ENCODE data around the gene CKB.
A peak's percentile ranks its signal among the peaks of the same experiment; 100 is the strongest.

Gene CKB

GRCh38 chr14:103522649-103523574 lies at the start of gene CKB:
Gene CKB (minus strand): TSS chr14:103522830. CDS start chr14:103522493, 337 bp downstream.
- peak within 1 kb of the TSS; percentile 88 for H3K4me3 ChIP-seq (ENCODE audit: low read depth, low read length)
- DNase-seq (ENCODE audit: low read depth): no peak
- no peak for TF ChIP-seq CTCF (IDR thresholded peaks at IDR 0.05; ENCODE audit: control insufficient read depth, extremely low read depth, insufficient read depth)

DNA sequence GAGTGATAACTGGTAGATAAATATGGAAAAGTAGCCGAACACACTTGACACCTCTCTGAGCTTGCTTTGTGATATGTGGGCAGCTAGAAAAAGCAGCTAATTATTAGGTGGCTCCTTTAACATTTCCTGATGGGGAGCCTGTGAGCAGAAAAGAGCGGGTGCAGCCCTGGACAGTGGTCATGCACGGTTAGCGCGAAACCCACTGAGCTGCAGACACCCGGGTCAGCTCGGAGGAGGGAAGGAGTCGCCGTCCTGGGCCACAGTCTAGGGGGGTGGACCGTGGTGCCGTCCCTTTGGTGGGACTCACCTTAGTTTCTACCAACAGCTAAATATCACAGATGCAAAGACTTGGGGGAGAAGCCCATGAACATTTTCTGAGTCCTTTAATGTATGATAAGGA lies 46.8 kb upstream of the CKB start:
- DNase-seq (ENCODE audit: low read depth): no peak
- no peak for TF ChIP-seq CTCF (IDR thresholded peaks at IDR 0.05; ENCODE audit: control insufficient read depth, extremely low read depth, insufficient read depth)
- no peak overlapping the region for H3K4me3 ChIP-seq (ENCODE audit: low read depth, low read length)

- TF ChIP-seq CTCF (IDR thresholded peaks at IDR 0.05; ENCODE audit: control insufficient read depth, extremely low read depth, insufficient read depth): no peak
- no peak overlapping the region for H3K4me3 ChIP-seq (ENCODE audit: low read depth, low read length)
- no peak for DNase-seq (ENCODE audit: low read depth)
These were observed 46.3 kb upstream of the CKB start for GRCh38 chr14:103568952-103569351.

DNA sequence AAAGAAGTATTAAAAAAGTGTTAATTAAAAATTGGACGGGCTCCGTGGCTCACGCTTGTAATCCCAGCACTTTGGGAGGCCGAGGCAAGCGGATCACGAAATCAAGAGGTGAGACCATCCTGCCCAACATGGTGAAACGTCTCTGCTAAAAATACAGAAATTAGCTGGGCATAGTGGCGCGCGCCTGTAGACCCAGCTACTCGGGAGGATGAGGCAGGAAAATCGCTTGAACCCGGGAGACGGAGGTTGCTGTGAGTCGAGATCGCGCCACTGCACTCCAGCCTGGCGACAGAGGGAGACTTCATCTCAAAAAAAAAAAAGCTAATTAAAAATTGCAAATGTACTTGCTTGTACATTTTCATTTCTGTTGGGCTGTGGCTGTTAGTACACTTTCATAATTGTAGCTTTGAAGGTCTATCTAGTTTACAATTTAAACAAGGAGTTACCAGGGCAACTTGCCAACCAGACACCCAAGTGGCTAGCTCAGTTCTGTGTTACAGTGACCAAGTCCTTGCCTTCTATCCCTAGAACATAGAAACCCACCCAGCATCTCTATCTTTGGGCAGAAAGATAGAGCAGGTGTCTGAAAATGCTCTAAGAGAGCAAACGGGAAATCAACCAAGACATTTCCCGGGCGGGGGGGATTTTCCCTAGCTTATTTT lies 41.3 kb upstream of the CKB start:
- peak overlapping the region; percentile 62 for H3K4me3 ChIP-seq (ENCODE audit: low read depth, low read length)
- DNase-seq (ENCODE audit: low read depth): no peak
- TF ChIP-seq CTCF (IDR thresholded peaks at IDR 0.05; ENCODE audit: control insufficient read depth, extremely low read depth, insufficient read depth): 0 out of 2 replicates have a peak, but pooled peaks have one; percentile 0

DNA sequence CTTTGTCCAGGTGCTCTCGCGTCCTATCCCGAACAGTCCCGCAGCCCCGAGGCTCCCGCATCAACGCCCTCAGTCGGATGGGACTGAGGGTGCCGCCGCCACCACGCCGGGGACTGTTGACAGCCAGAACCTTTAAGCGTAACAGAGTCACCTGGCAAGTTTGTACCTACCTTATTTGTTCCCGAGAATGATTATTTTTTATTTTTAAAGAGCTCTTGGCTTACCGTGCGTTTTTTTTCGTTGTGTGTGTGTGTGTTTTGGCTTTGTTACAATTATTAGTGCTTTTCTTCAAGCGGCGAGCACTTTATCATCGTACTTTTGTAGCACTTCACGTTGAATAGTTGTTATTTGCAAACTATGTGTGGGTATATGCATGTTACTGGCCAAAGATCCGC lies 40.6 kb upstream of the CKB start:
- TF ChIP-seq CTCF (IDR thresholded peaks at IDR 0.05; ENCODE audit: control insufficient read depth, extremely low read depth, insufficient read depth): no peak
- DNase-seq (ENCODE audit: low read depth): peak; percentile 58
- H3K4me3 ChIP-seq (ENCODE audit: low read depth, low read length): peak overlapping the region; percentile 62

DNA sequence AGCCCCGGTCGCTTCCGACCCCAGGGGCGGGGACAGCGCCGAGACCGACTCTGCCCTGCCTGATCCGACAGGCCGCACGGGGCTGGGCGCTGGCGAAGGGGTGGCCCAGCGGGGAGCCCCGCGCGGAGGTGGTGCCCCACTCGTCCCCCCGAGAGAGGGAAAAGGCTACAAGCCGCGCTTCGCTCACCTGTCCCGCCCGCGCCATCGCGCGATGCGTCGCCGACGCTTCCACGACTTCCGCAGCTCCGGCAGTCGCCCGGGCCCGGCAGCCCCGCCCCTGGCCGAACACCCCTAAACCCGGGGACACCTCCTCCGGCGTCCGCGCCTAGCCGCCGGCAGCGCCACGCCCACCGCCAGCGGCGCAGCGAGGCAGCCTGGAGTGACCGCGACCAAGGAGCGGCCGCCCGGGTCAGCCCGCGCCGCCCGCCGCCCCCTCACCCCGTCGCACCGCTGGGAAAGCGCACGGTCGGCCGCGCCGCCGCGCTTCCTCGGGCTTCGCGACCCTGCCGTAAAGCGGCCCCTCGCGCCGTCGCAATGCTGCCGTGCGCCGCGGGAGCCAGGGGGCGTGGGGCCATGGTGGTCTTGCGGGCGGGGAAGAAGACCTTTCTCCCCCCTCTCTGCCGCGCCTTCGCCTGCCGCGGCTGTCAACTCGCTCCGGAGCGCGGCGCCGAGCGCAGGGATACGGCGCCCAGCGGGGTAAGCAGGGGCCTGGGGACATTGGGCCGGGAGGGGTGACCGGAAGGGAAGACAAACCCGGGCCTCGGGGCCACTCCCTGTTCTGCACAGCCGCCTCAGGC lies 40.0 kb upstream of the CKB start, which contains the start of the genes BAG5 and COA8:
BAG5 (minus strand) TSS at position 229 of the 797 bp plus-strand sequence. CDS start 1,493 bp downstream, outside the sequence.
COA8 (plus strand) TSS at position 532 of the 797 bp plus-strand sequence; CDS start at position 574, 42 bp downstream.
- TF ChIP-seq CTCF (IDR thresholded peaks at IDR 0.05; ENCODE audit: control insufficient read depth, extremely low read depth, insufficient read depth): no peak
- DNase-seq (ENCODE audit: low read depth): peak; percentile 58
- H3K4me3 ChIP-seq (ENCODE audit: low read depth, low read length): peak within 1 kb of the TSS; percentile 62
